Tibial nerve (tissue), 4 donors: ENCODE measurements around the gene AMFR.
"Not testable (repeated sequence)": the region's sequence is repeated elsewhere in the genome, so short reads cannot be mapped to it uniquely, and the experiment has no call there.

Source experiments
- EP300 ChIP-seq, 2 donors: sonication (generic); formaldehyde crosslinking; IDR thresholded peaks; one replicate each; pipeline ENCODE4 v1.6.1; 2017; ENCODE audit warnings: antibody characterized with exemption in 2 of 2, mild to moderate bottlenecking in 1 of 2
- POLR2A ChIP-seq, 2 donors: fragments of 450-650 bp; IDR thresholded peaks; one replicate each; pipeline ENCODE4 v1.6.1; 2017; ENCODE audit warnings: antibody characterized with exemption in 2 of 2, mild to moderate bottlenecking in 2 of 2, moderate library complexity in 2 of 2
- TF ChIP-seq, protein P1 (sequence below), 5 experiments: fragments of 200-600 bp in 3 of 5; fragments of 450-650 bp in 2 of 5; sonication (generic) in 3 of 5; IDR thresholded peaks; one replicate each; pipeline ENCODE4 v1.5.1; 2016 to 2019; ENCODE audit warnings: antibody characterized with exemption in 5 of 5, mild to moderate bottlenecking in 3 of 5, moderate library complexity in 2 of 5

DNA sequence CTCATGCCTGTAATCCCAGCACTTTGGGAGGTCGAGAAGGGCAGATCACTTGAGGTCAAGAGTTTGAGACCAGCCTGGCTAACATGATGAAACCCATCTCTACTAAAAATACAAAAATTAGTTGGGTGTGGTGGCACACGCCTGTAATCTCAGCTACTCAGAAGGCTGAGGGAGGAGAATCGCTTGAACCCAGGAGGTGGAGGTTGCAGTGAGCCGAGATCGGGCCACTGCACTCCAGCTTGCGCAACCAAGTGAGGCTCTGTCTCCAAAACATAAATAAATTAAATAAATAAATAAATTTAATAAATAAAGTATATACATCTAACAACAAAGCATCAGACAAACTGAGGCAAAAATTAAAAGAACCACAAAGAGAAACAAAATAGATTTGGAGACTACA lies 49.6 kb downstream of the AMFR start:
- TF ChIP-seq, protein P1, sequence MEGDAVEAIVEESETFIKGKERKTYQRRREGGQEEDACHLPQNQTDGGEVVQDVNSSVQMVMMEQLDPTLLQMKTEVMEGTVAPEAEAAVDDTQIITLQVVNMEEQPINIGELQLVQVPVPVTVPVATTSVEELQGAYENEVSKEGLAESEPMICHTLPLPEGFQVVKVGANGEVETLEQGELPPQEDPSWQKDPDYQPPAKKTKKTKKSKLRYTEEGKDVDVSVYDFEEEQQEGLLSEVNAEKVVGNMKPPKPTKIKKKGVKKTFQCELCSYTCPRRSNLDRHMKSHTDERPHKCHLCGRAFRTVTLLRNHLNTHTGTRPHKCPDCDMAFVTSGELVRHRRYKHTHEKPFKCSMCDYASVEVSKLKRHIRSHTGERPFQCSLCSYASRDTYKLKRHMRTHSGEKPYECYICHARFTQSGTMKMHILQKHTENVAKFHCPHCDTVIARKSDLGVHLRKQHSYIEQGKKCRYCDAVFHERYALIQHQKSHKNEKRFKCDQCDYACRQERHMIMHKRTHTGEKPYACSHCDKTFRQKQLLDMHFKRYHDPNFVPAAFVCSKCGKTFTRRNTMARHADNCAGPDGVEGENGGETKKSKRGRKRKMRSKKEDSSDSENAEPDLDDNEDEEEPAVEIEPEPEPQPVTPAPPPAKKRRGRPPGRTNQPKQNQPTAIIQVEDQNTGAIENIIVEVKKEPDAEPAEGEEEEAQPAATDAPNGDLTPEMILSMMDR (IDR thresholded peaks at IDR 0.05): not testable (repeated sequence)
- TF ChIP-seq POLR2A, EP300 (IDR thresholded peaks at IDR 0.05): not testable (repeated sequence)
